GM12878 (cell line): ENCODE measurements around the gene ANP32A. TPM values are rescaled to one million over a fixed set of nuclear protein-coding genes. Genes with fewer than 3 reads are reported as not detected.

Experiments
- ATAC-seq: fragments of 200-7000 bp; cut with Tn5 transposase; 3 replicates; pipeline ENCODE4 v1.9.1; 2020; ENCODE audit warnings: mild to moderate bottlenecking, moderate library complexity
- BruUV-seq: library from RNA; stranded (reverse); fragments of 400-500 nt; replicated peaks from 2 replicates; lab custom pipeline; 2021; lab: Mats Ljungman, UMichigan
- CTCF ChIA-PET: fragments of 300-600 bp; sonication (Branson Sonifier 250); formaldehyde crosslinking; extraction: SDS; loops from one replicate; lab custom pipeline; 2021; ENCODE audit warnings: inconsistent platforms; lab: Yijun Ruan, JAX
- POLR2A ChIA-PET: fragments of 350-600 bp; formaldehyde crosslinking; extraction: SDS; loops from one replicate; lab custom pipeline; 2021; ENCODE audit warnings: inconsistent platforms; lab: Charles Lee
- RAD21 ChIA-PET: fragments of 300-600 bp; sonication (Branson Sonifier 250); formaldehyde crosslinking; loops from one replicate; lab custom pipeline; 2023; ENCODE audit warnings: antibody characterized with exemption; ENCODE audit not compliant: unreplicated experiment; lab: Charles Lee
- SMC1A ChIA-PET: fragments of 300-600 bp; sonication (Branson Sonifier 250); formaldehyde crosslinking; loops from one replicate; lab custom pipeline; 2023; ENCODE audit not compliant: unreplicated experiment, uncharacterized antibody; lab: Charles Lee
- DNase-seq: peaks from one replicate; pipeline ENCODE4 v3.0.0-alpha.2; 2011; ENCODE audit warnings: low read depth, low spot score
- FAIRE-seq: peaks from 3 replicates; lab custom pipeline; 2011; peaks lifted over from hg19 to GRCh38; lab: Jason Lieb, UNC
- H2AFZ ChIP-seq: 2 replicates; pipeline ENCODE4 v1.6.0; 2011; ENCODE audit warnings: low read depth, low read length, control low read depth; ENCODE audit not compliant: control insufficient read depth
- H3K27ac ChIP-seq: 2 replicates; pipeline ENCODE4 v1.5.1; 2011; ENCODE audit warnings: control low read depth; ENCODE audit not compliant: control insufficient read depth, insufficient read depth
- H3K27me3 ChIP-seq, 2 experiments: replicated peaks in 1 of 2; 2 replicates each; pipeline versions ENCODE4 v1.6.0 to v1.6.1; 2011; ENCODE audit warnings: low read length in 1 of 2; ENCODE audit not compliant: control insufficient read depth in 2 of 2, insufficient read depth in 2 of 2
- H3K36me3 ChIP-seq, 2 experiments: 2 replicates each; pipeline ENCODE4 v1.5.1; 2011; ENCODE audit warnings: low read length in 1 of 2; ENCODE audit not compliant: control insufficient read depth in 2 of 2, insufficient read depth in 2 of 2
- H3K4me1 ChIP-seq: 2 replicates; pipeline ENCODE4 v1.6.1; 2011; ENCODE audit warnings: mild to moderate bottlenecking, low read length, moderate library complexity, mixed read lengths; ENCODE audit not compliant: control insufficient read depth, insufficient read depth
- H3K4me2 ChIP-seq: 2 replicates; pipeline ENCODE4 v1.6.0; 2011; ENCODE audit warnings: control low read depth; ENCODE audit not compliant: control insufficient read depth, insufficient read depth
- H3K4me3 ChIP-seq: fragments of 200-600 bp; sonication (generic); 2 replicates; pipeline ENCODE4 v1.5.1; 2016
- H3K79me2 ChIP-seq: 2 replicates; pipeline ENCODE4 v1.6.0; 2011; ENCODE audit warnings: low read length; ENCODE audit not compliant: control insufficient read depth, insufficient read depth
- H3K9ac ChIP-seq: 2 replicates; pipeline ENCODE4 v1.8.0; 2011; ENCODE audit warnings: low read length, control low read depth, mixed read lengths; ENCODE audit not compliant: control insufficient read depth, insufficient read depth
- H3K9me3 ChIP-seq: replicated peaks from 3 replicates; pipeline ENCODE4 v1.5.1; 2011; ENCODE audit warnings: mild to moderate bottlenecking, low read length; ENCODE audit not compliant: control insufficient read depth, insufficient read depth
- H4K20me1 ChIP-seq: 2 replicates; pipeline ENCODE4 v1.6.0; 2011; ENCODE audit not compliant: control insufficient read depth, insufficient read depth
- CBX3 ChIP-seq: fragments of 200-600 bp; sonication (generic); IDR thresholded peaks from 2 replicates; pipeline ENCODE4 v1.6.1; 2016; ENCODE audit warnings: low read depth, borderline replicate concordance
- CEBPB ChIP-seq, 2 experiments: fragments of 150-350 bp in 1 of 2; IDR thresholded peaks; 2 replicates each; pipeline ENCODE4 v1.6.1; 2012 to 2014; ENCODE audit warnings: low read depth in 2 of 2, low read length in 2 of 2, borderline replicate concordance in 1 of 2, inconsistent platforms in 1 of 2
- DPF2 ChIP-seq: fragments of 450-650 bp; IDR thresholded peaks from 2 replicates; pipeline ENCODE4 v1.6.1; 2017; ENCODE audit warnings: mild to moderate bottlenecking
- GATAD2B ChIP-seq: fragments of 450-650 bp; conservative IDR thresholded peaks from 2 replicates; pipeline ENCODE4 v1.6.1; 2017; ENCODE audit warnings: low read depth, mild to moderate bottlenecking, moderate library complexity
- HDAC6 ChIP-seq: fragments of 200-600 bp; sonication (generic); IDR thresholded peaks from one replicate; pipeline ENCODE4 v1.8.0; 2017; ENCODE audit warnings: antibody characterized with exemption; ENCODE audit not compliant: unreplicated experiment
- IKZF2 ChIP-seq, 2 experiments: fragments of 450-650 bp; IDR thresholded peaks; 2 replicates each; pipeline ENCODE4 v1.6.1; 2017; ENCODE audit warnings: mild to moderate bottlenecking in 2 of 2, moderate library complexity in 2 of 2
- NR2C1 ChIP-seq: fragments of 450-650 bp; IDR thresholded peaks from 2 replicates; pipeline ENCODE4 v1.6.1; 2017; ENCODE audit warnings: antibody characterized with exemption, mild to moderate bottlenecking, moderate library complexity
- NR2F1 ChIP-seq: fragments of 450-650 bp; conservative IDR thresholded peaks from 2 replicates; pipeline ENCODE4 v1.6.1; 2017; ENCODE audit warnings: mild to moderate bottlenecking
- TCF12 ChIP-seq: IDR thresholded peaks from 2 replicates; pipeline ENCODE4 v1.6.1; 2011; ENCODE audit warnings: low read depth, mild to moderate bottlenecking, low read length
- WGBS: methylation state at CpG from one replicate; pipeline ENCODE4 v1.1.6; 2016; ENCODE audit warnings: low lambda C conversion rate; ENCODE audit not compliant: insufficient replicate concordance, insufficient coverage; ENCODE audit errors: missing lambda C conversion rate; 5-methylcytosine and 5-hydroxymethylcytosine counted together
- in situ Hi-C: fragments of 300-500 bp; cut with MboI; formaldehyde crosslinking; loops from 9 replicates; pipeline ENCODE4 v1.14.3; 2018; ENCODE audit warnings: mixed read lengths
- intact Hi-C: fragments of 100-400 bp; cut with micrococcal nuclease; formaldehyde crosslinking; loops from one replicate; pipeline ENCODE4 v1.14.2; 2022; ENCODE audit not compliant: unreplicated experiment
- polyA plus RNA-seq, 11 experiments: library from polyadenylated mRNA; depleted of rRNA in 4 of 11; unstranded in 6 of 11; stranded (reverse) in 5 of 11; fragments of >200 nt; fragmentation: Nextera tagmentation in 4 of 11; fragmentation: Illumina TruSeq in 1 of 11; extraction: Ambion mirVana in 4 of 11; extraction: Trizol in 1 of 11; gene quantifications; 1 replicate in 1 of 11; 2 replicates in 10 of 11; pipeline versions ENCODE4 v1.2.1 to v1.2.3, GENCODE V29; 2011 to 2016; ENCODE audit warnings: inconsistent platforms in 2 of 11, missing spikeins in 2 of 11, low read depth in 1 of 11
- total RNA-seq, 4 experiments: library from RNA; depleted of rRNA in 3 of 4; stranded (reverse); fragments of >200 nt in 3 of 4; fragmentation: Illumina TruSeq in 1 of 4; extraction: Trizol in 1 of 4; gene quantifications; 2 replicates each; pipeline versions ENCODE4 v1.2.1 to v1.2.3, GENCODE V29; 2013 to 2021
- TF ChIP-seq, protein P1 (sequence below): fragments of 450-650 bp; conservative IDR thresholded peaks from 2 replicates; pipeline ENCODE4 v1.6.1; 2017; ENCODE audit warnings: mild to moderate bottlenecking, moderate library complexity
- TF ChIP-seq, protein P2 (sequence below): fragments of 150-350 bp; IDR thresholded peaks from 2 replicates; pipeline ENCODE4 v1.6.1; 2014; ENCODE audit warnings: mild to moderate bottlenecking, low read depth, low read length

ANP32A gene
- total and polyA plus RNA-seq, 10 of the 15 experiments (the other 5 are each of a cell fraction or from before 2014, with no cell fraction given), result 29.6 to 666 (median 234) TPM

DNA sequence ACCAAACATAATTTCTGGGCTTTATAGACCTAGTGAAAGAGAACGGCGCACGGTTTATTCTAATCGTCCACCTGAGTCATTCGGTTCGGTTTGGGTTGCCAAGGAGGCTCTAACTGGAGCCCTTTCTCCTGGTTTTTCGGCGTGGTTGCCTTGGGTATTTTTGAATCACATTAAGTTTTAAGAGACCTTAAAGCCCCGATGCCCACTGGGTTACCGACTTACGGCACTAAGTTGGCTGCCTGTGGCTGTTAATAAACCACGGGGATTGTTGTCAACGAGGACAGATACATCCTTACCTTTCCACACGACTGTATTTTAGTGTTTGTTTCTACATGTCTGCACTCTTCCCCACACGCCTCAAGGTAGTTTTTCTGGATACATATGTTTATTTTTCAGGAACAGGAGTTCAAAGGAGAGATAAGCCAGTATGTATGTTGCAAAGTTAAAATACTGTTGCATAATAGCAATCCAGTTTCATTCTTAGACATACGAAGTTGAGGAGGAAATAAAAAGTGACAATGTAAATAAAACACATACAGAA, 1.2 kb upstream of the ANP32A start:
- ChIA-PET CTCF (interaction anchor here (1.1 to 2.2 kb wide), 2 partner anchors 38 to 147 kb away, joined by 3 to 10 read pairs; no protein-coding TSS in a partner anchor), RAD21 (no interaction called here), POLR2A (interaction anchor here (1.2 kb wide), 1 partner anchor 27 kb away, joined by 3 read pairs; no protein-coding TSS in a partner anchor), SMC1A (interaction anchor here (1.6 to 1.8 kb wide), 2 partner anchors 8 to 26 kb away, joined by 4 to 10 read pairs; no protein-coding TSS in a partner anchor)
- H3K9me3 ChIP-seq, result no peaks in the 10 kb centered on the region
- H3K27me3 ChIP-seq, result no peaks in the 10 kb centered on the region
- TSS peak; percentile 49 for BruUV-seq
- H4K20me1 ChIP-seq, result no peaks in the 10 kb centered on the region
- ATAC-seq (no peak), FAIRE-seq (no peak), DNase-seq (no peak)
- in situ Hi-C loops (loop anchor here (25.0 kb wide), 1 partner anchor 1285 kb away; the partner anchor contains the start of gene MAP2K5), intact Hi-C loops (no loop called here)
- H3K27ac ChIP-seq, result peak overlapping the region; percentile 55; the same call in 1 of the 2 replicates
- H2AFZ ChIP-seq, result no peak overlapping the region; the same call in 1 of the 2 replicates
- no peaks in the 10 kb centered on the region for H3K36me3 ChIP-seq
- H3K79me2 ChIP-seq, result peaks cover 58% of the 10 kb centered on the region
- H3K4me3 ChIP-seq, result peak overlapping the region; percentile 98
- peaks cover 12% of the 10 kb centered on the region for H3K4me1 ChIP-seq
- TF ChIP-seq IKZF2 (IDR thresholded peaks at IDR 0.05) (no peak), CEBPB (IDR thresholded peaks at IDR 0.05; ENCODE audit: borderline replicate concordance in 1 of 2, low read depth in 2 of 2, low read length in 2 of 2) (peak in 1 of 2 experiments; percentile 54; a peak in 1 of 4 replicates)
- H3K4me2 ChIP-seq, result peak overlapping the region; percentile 100
- WGBS, result 3% methylated on average over 16 of the region's 16 CpGs
- H3K9ac ChIP-seq, result peak overlapping the region; percentile 63

DNA sequence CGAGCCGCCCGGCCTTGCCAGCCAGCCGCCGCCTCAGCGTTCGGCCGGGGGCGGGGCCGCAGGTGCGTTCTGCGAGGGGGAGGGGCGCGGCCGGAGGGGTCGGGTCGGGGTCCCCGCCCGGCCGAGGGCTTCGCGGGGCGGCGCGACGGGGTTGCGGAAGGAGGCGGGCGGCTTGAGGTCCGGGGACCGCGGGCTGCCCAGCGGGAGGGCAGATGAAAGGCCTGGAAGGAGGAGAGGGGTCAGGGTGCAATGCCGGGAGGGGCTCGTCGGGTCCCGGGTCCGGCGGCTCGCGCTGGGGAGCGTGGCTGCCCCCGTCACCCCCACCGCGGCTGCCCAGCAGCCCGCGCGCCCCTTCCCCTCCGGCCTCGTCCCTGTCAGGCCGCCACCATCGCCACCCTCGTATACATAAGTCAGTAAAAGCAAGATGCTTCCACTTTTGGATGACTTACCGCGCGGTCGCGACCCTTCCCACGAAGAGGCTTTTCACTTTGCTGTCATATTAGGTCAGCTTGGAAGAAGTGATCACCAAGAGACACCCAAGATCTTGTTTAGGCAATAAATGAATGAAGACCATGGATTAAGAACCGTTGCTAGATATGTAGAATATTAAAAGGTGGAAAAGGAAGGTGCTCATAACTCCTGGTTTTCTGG, 620 bp upstream of the ANP32A start:
- FAIRE-seq (peak; percentile 13), ATAC-seq (peak; percentile 3), DNase-seq (no peak)
- ChIA-PET SMC1A (interaction anchor here (1.8 kb wide), 1 partner anchor 26 kb away, joined by 10 read pairs; no protein-coding TSS in a partner anchor), CTCF (interaction anchor here (1.0 kb wide), 1 partner anchor 7 kb away, joined by 3 read pairs; no protein-coding TSS in a partner anchor), RAD21 (no interaction called here), POLR2A (interaction anchor here (1.1 to 6.8 kb wide), 2 partner anchors 27 to 30 kb away, joined by 3 to 77 read pairs; no protein-coding TSS in a partner anchor)
- Histone ChIP-seq H3K9ac (peak overlapping the region; percentile 63), H3K36me3 (peaks cover 0 to 3% of the 10 kb centered on the region in 2 experiments; a peak in 1 of 4 replicates), H3K4me3 (peak overlapping the region; percentile 98), H2AFZ (peak overlapping the region; percentile 67), H3K9me3 (no peaks in the 10 kb centered on the region), H3K27me3 (no peaks in the 10 kb centered on the region), H3K79me2 (peaks cover 64% of the 10 kb centered on the region), H3K4me1 (peaks cover 18% of the 10 kb centered on the region), H3K27ac (peak overlapping the region; percentile 55), H3K4me2 (peak overlapping the region; percentile 100), H4K20me1 (peaks cover 2% of the 10 kb centered on the region; the same call in 1 of the 2 replicates)
- in situ Hi-C loops, result loop anchor here (25.0 kb wide), 1 partner anchor 1284 kb away; the partner anchor contains the start of gene MAP2K5
- 2% methylated on average over 8 of the region's 60 CpGs for WGBS
- BruUV-seq, result no TSS peak
- intact Hi-C loops, result no loop called here
- TF ChIP-seq, protein P1, sequence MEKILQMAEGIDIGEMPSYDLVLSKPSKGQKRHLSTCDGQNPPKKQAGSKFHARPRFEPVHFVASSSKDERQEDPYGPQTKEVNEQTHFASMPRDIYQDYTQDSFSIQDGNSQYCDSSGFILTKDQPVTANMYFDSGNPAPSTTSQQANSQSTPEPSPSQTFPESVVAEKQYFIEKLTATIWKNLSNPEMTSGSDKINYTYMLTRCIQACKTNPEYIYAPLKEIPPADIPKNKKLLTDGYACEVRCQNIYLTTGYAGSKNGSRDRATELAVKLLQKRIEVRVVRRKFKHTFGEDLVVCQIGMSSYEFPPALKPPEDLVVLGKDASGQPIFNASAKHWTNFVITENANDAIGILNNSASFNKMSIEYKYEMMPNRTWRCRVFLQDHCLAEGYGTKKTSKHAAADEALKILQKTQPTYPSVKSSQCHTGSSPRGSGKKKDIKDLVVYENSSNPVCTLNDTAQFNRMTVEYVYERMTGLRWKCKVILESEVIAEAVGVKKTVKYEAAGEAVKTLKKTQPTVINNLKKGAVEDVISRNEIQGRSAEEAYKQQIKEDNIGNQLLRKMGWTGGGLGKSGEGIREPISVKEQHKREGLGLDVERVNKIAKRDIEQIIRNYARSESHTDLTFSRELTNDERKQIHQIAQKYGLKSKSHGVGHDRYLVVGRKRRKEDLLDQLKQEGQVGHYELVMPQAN, result peak; percentile 45; the same call in 1 of the 2 replicates
- TF ChIP-seq HDAC6 (no peak), NR2C1 (0 out of 2 replicates have a peak, but pooled peaks have one; percentile 20), DPF2 (peak; percentile 4; the same call in 1 of the 2 replicates), CBX3 (no peak), GATAD2B (peak; percentile 53), NR2F1 (peak; percentile 82), TCF12 (0 out of 2 replicates have a peak, but pooled peaks have one; percentile 6)
- TF ChIP-seq, protein P2, sequence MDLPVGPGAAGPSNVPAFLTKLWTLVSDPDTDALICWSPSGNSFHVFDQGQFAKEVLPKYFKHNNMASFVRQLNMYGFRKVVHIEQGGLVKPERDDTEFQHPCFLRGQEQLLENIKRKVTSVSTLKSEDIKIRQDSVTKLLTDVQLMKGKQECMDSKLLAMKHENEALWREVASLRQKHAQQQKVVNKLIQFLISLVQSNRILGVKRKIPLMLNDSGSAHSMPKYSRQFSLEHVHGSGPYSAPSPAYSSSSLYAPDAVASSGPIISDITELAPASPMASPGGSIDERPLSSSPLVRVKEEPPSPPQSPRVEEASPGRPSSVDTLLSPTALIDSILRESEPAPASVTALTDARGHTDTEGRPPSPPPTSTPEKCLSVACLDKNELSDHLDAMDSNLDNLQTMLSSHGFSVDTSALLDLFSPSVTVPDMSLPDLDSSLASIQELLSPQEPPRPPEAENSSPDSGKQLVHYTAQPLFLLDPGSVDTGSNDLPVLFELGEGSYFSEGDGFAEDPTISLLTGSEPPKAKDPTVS, result no peak
